HCT116 (cell line): ENCODE results near the gene TPTE2.

Experiments
- ATF3 ChIP-seq: IDR thresholded peaks from 2 replicates; pipeline ENCODE4 v1.6.1; 2012
- CBX3 ChIP-seq: IDR thresholded peaks from 2 replicates; pipeline ENCODE4 v1.6.1; 2012; ENCODE audit warnings: low read depth
- CTCF ChIP-seq, 3 experiments: fragments of 200-600 bp in 1 of 3; sonication (generic) in 1 of 3; IDR thresholded peaks in 2 of 3; conservative IDR thresholded peaks in 1 of 3; 2 replicates each; pipeline ENCODE4 v1.5.1; 2012 to 2017; ENCODE audit warnings: low read depth in 2 of 3, low read length in 2 of 3, antibody characterized with exemption in 1 of 3, borderline replicate concordance in 1 of 3, control low read depth in 1 of 3, mild to moderate bottlenecking in 1 of 3, mixed read lengths in 1 of 3, mixed run types in 1 of 3, moderate library complexity in 1 of 3; ENCODE audit not compliant: insufficient read depth in 1 of 3
- EGR1 ChIP-seq: IDR thresholded peaks from 2 replicates; pipeline ENCODE4 v1.6.1; 2012; ENCODE audit warnings: low read depth
- ELF1 ChIP-seq: IDR thresholded peaks from 2 replicates; pipeline ENCODE4 v1.6.1; 2012; ENCODE audit warnings: low read depth, borderline replicate concordance
- EZH2 ChIP-seq: fragments of 200-600 bp; sonication (generic); IDR thresholded peaks from 2 replicates; pipeline ENCODE4 v1.6.1; 2017; ENCODE audit warnings: antibody characterized with exemption, mixed run types
- EZH2phosphoT487 ChIP-seq: fragments of 200-600 bp; IDR thresholded peaks from 2 replicates; pipeline ENCODE4 v1.6.1; 2018; ENCODE audit warnings: antibody characterized with exemption, borderline replicate concordance
- FOSL1 ChIP-seq: IDR thresholded peaks from 2 replicates; pipeline ENCODE4 v1.6.1; 2012; ENCODE audit warnings: low read depth
- JUND ChIP-seq: IDR thresholded peaks from 2 replicates; pipeline ENCODE4 v1.6.1; 2012
- MAX ChIP-seq: IDR thresholded peaks from 2 replicates; pipeline ENCODE4 v1.6.1; 2012
- POLR2A ChIP-seq: IDR thresholded peaks from 2 replicates; pipeline ENCODE4 v1.7.0; 2011; ENCODE audit warnings: borderline replicate concordance; ENCODE audit not compliant: insufficient read depth, insufficient read length; ENCODE audit errors: extremely low read depth
- POLR2AphosphoS5 ChIP-seq: IDR thresholded peaks from 2 replicates; pipeline ENCODE4 v1.6.1; 2011; ENCODE audit warnings: mild to moderate bottlenecking, low read depth, low read length, moderate library complexity
- YY1 ChIP-seq: IDR thresholded peaks from 2 replicates; pipeline ENCODE4 v1.6.1; 2011; ENCODE audit warnings: low read length, low read depth, moderate library complexity, mild to moderate bottlenecking; ENCODE audit not compliant: insufficient replicate concordance; ENCODE audit errors: extremely low read depth
- ZNF274 ChIP-seq: fragments of 200-500 bp; sonication (Bioruptor generic); IDR thresholded peaks from 2 replicates; pipeline ENCODE4 v1.6.1; 2014; ENCODE audit warnings: mild to moderate bottlenecking, low read depth, low read length, inconsistent platforms

- no peak for TF ChIP-seq EZH2phosphoT487
- TF ChIP-seq POLR2A, result no peak
- no peak for TF ChIP-seq CTCF (IDR thresholded peaks at IDR 0.05 in 2 of 3, conservative IDR thresholded peaks at IDR 0.05 in 1 of 3; ENCODE audit: borderline replicate concordance in 1 of 3, insufficient read depth in 1 of 3, low read depth in 2 of 3, low read length in 2 of 3)
- no peak for TF ChIP-seq CBX3
- no peak for TF ChIP-seq POLR2AphosphoS5
- no peak for TF ChIP-seq JUND
- no peak for TF ChIP-seq MAX
- no peak for TF ChIP-seq YY1
- TF ChIP-seq EGR1, result no peak
- TF ChIP-seq EZH2, result no peak
- no peak for TF ChIP-seq ELF1
- TF ChIP-seq ATF3, result no peak
- no peak for TF ChIP-seq FOSL1
- no peak for TF ChIP-seq ZNF274
Measured at GRCh38 chr13:19591864-19592263, 30.5 kb upstream of the TPTE2 start.
